ENCODE data around the gene GATA2. TPM values are rescaled to one million over a fixed set of nuclear protein-coding genes. Genes with fewer than 3 reads are reported as not detected.

Gene GATA2
- total RNA-seq, 1 donor from 2014 or later: 37.9 TPM

- no peak for DNase-seq (ENCODE audit: low spot score)
- no peaks in the 10 kb centered on the region for H3K9me3 Mint-ChIP-seq (ENCODE audit: unreplicated experiment)
Observed at GRCh38 chr3:128498901-128499530, 6.0 kb upstream of the GATA2 start.

GRCh38 chr3:128498127-128498626 is 5.2 kb upstream of the GATA2 start:
- H3K36me3 Mint-ChIP-seq (ENCODE audit: low read depth, unreplicated experiment): peaks cover 16% of the 10 kb centered on the region
- no peak for DNase-seq (ENCODE audit: low spot score)
- no peak overlapping the region for H3K27ac Mint-ChIP-seq (ENCODE audit: unreplicated experiment)

More at GRCh38 chr3:128498901-128499530, 6.0 kb upstream of the GATA2 start:
- TF ChIP-seq CTCF (IDR thresholded peaks at IDR 0.05; ENCODE audit: unreplicated experiment): no peak
- Mint-ChIP-seq H3K27ac (ENCODE audit: unreplicated experiment) (no peak overlapping the region), H3K4me3 (ENCODE audit: unreplicated experiment) (no peak overlapping the region), H3K27me3 (ENCODE audit: unreplicated experiment) (peaks cover 31% of the 10 kb centered on the region), H3K36me3 (ENCODE audit: low read depth, unreplicated experiment) (peaks cover 15% of the 10 kb centered on the region), H3K4me1 (ENCODE audit: unreplicated experiment) (peaks cover 31% of the 10 kb centered on the region)

GRCh38 chr3:128497305-128498126 is 4.5 kb upstream of the GATA2 start:
- Mint-ChIP-seq H3K4me3 (ENCODE audit: unreplicated experiment) (peak overlapping the region; percentile 77), H3K27ac (ENCODE audit: unreplicated experiment) (no peak overlapping the region)
- TF ChIP-seq CTCF (IDR thresholded peaks at IDR 0.05; ENCODE audit: unreplicated experiment): peak; percentile 97

More at GRCh38 chr3:128498127-128498626, 5.2 kb upstream of the GATA2 start:
- Mint-ChIP-seq H3K27me3 (ENCODE audit: unreplicated experiment) (peaks cover 32% of the 10 kb centered on the region), H3K4me1 (ENCODE audit: unreplicated experiment) (peaks cover 34% of the 10 kb centered on the region), H3K4me3 (ENCODE audit: unreplicated experiment) (peak overlapping the region; percentile 60), H3K9me3 (ENCODE audit: unreplicated experiment) (no peaks in the 10 kb centered on the region)
- TF ChIP-seq CTCF (IDR thresholded peaks at IDR 0.05; ENCODE audit: unreplicated experiment): no peak

GRCh38 chr3:128496602-128497304 is 3.8 kb upstream of the GATA2 start:
- H3K4me3 Mint-ChIP-seq (ENCODE audit: unreplicated experiment): peak overlapping the region; percentile 77
- DNase-seq (ENCODE audit: low spot score): peak; percentile 51
- peaks cover 28% of the 10 kb centered on the region for H3K27me3 Mint-ChIP-seq (ENCODE audit: unreplicated experiment)
- peaks cover 37% of the 10 kb centered on the region for H3K4me1 Mint-ChIP-seq (ENCODE audit: unreplicated experiment)
- no peak overlapping the region for H3K27ac Mint-ChIP-seq (ENCODE audit: unreplicated experiment)
- peaks cover 16% of the 10 kb centered on the region for H3K36me3 Mint-ChIP-seq (ENCODE audit: low read depth, unreplicated experiment)
- TF ChIP-seq CTCF (IDR thresholded peaks at IDR 0.05; ENCODE audit: unreplicated experiment): no peak
- H3K9me3 Mint-ChIP-seq (ENCODE audit: unreplicated experiment): no peaks in the 10 kb centered on the region

More at GRCh38 chr3:128497305-128498126, 4.5 kb upstream of the GATA2 start:
- peak; percentile 84 for DNase-seq (ENCODE audit: low spot score)
- H3K36me3 Mint-ChIP-seq (ENCODE audit: low read depth, unreplicated experiment): peaks cover 16% of the 10 kb centered on the region
- H3K27me3 Mint-ChIP-seq (ENCODE audit: unreplicated experiment): peaks cover 30% of the 10 kb centered on the region
- peaks cover 34% of the 10 kb centered on the region for H3K4me1 Mint-ChIP-seq (ENCODE audit: unreplicated experiment)
- H3K9me3 Mint-ChIP-seq (ENCODE audit: unreplicated experiment): no peaks in the 10 kb centered on the region
